Activated CD8-positive, alpha-beta T cell treated with anti-CD3 and anti-CD28 coated beads for 36 hours (primary cell): ENCODE data around the gene RABL6. TPM values are rescaled to one million over a fixed set of nuclear protein-coding genes. Genes with fewer than 3 reads are reported as not detected.

Experiments used
- ATAC-seq: fragments of 200-7000 bp; cut with Tn5 transposase; one replicate; pipeline ENCODE4 v1.10.0; 2021; ENCODE audit warnings: mild to moderate bottlenecking, moderate library complexity
- CTCF ChIA-PET: fragments of 350-600 bp; sonication (Branson Sonifier 250); formaldehyde crosslinking; loops from one replicate; lab custom pipeline; 2021; ENCODE audit warnings: antibody characterized with exemption; lab: Charles Lee
- POLR2A ChIA-PET: fragments of 350-600 bp; sonication (Branson Sonifier 250); formaldehyde crosslinking; loops from one replicate; lab custom pipeline; 2021; ENCODE audit warnings: antibody characterized with exemption; lab: Charles Lee
- DNase-seq: peaks from one replicate; pipeline ENCODE4 v3.0.0-alpha.2; 2020
- H3K27ac Mint-ChIP-seq: one replicate; pipeline ENCODE4 v1.8.0; 2021; ENCODE audit warnings: mild to moderate bottlenecking, mixed read lengths
- H3K27me3 Mint-ChIP-seq: one replicate; pipeline ENCODE4 v1.8.0; 2021; ENCODE audit warnings: mixed read lengths
- H3K36me3 Mint-ChIP-seq: one replicate; pipeline ENCODE4 v1.8.0; 2021; ENCODE audit warnings: low read depth, mixed read lengths
- H3K4me1 Mint-ChIP-seq: one replicate; pipeline ENCODE4 v1.8.0; 2021; ENCODE audit warnings: low read depth, mixed read lengths
- H3K4me3 Mint-ChIP-seq: one replicate; pipeline ENCODE4 v1.8.0; 2021; ENCODE audit warnings: mild to moderate bottlenecking, moderate library complexity, mixed read lengths
- H3K9me3 Mint-ChIP-seq: one replicate; pipeline ENCODE4 v1.8.0; 2021; ENCODE audit warnings: mixed read lengths
- CTCF ChIP-seq: fragments of 200-600 bp; IDR thresholded peaks from one replicate; pipeline ENCODE4 v1.8.0; 2022; ENCODE audit warnings: antibody characterized with exemption, mild to moderate bottlenecking
- intact Hi-C: fragments of 100-400 bp; cut with micrococcal nuclease; formaldehyde crosslinking; loops from one replicate; pipeline ENCODE4 v1.10.0; 2022
- total RNA-seq, 2 experiments: library from RNA; stranded (reverse); gene quantifications; one replicate each; pipeline ENCODE4 v1.2.3, GENCODE V29; 2021

RABL6 gene
- total RNA-seq, 2 experiments from 2014 or later: 85.6 to 86.6 TPM

GRCh38 chr9:136761545-136761981, 46.2 kb upstream of the RABL6 start:
- no peak for TF ChIP-seq CTCF
- peaks cover 7% of the 10 kb centered on the region for H3K27me3 Mint-ChIP-seq
- intact Hi-C loops: no loop called here
- H3K27ac Mint-ChIP-seq: no peak overlapping the region
- CTCF ChIA-PET: interaction anchor here (1.2 to 1.9 kb wide), 4 partner anchors 9 to 273 kb away, joined by 3 to 8 read pairs (median 4); no protein-coding TSS in a partner anchor
- H3K9me3 Mint-ChIP-seq: no peaks in the 10 kb centered on the region
- ATAC-seq: no peak
- H3K36me3 Mint-ChIP-seq: no peaks in the 10 kb centered on the region
- peaks cover 2% of the 10 kb centered on the region for H3K4me1 Mint-ChIP-seq
- POLR2A ChIA-PET: no interaction called here
- H3K4me3 Mint-ChIP-seq: no peak overlapping the region
- no peak for DNase-seq

- H3K27ac Mint-ChIP-seq: no peak overlapping the region
- TF ChIP-seq CTCF: no peak
- H3K9me3 Mint-ChIP-seq: no peaks in the 10 kb centered on the region
- peaks cover 7% of the 10 kb centered on the region for H3K27me3 Mint-ChIP-seq
- intact Hi-C loops: no loop called here
- H3K4me3 Mint-ChIP-seq: no peak overlapping the region
- ATAC-seq (no peak), DNase-seq (no peak)
- POLR2A ChIA-PET: no interaction called here
- H3K4me1 Mint-ChIP-seq: peaks cover 9% of the 10 kb centered on the region
- CTCF ChIA-PET: interaction anchor here (1.5 to 1.9 kb wide), 2 partner anchors 9 to 26 kb away, joined by 3 to 8 read pairs; no protein-coding TSS in a partner anchor
- no peaks in the 10 kb centered on the region for H3K36me3 Mint-ChIP-seq
Measured at GRCh38 chr9:136762221-136762691, 45.5 kb upstream of the RABL6 start.

DNA sequence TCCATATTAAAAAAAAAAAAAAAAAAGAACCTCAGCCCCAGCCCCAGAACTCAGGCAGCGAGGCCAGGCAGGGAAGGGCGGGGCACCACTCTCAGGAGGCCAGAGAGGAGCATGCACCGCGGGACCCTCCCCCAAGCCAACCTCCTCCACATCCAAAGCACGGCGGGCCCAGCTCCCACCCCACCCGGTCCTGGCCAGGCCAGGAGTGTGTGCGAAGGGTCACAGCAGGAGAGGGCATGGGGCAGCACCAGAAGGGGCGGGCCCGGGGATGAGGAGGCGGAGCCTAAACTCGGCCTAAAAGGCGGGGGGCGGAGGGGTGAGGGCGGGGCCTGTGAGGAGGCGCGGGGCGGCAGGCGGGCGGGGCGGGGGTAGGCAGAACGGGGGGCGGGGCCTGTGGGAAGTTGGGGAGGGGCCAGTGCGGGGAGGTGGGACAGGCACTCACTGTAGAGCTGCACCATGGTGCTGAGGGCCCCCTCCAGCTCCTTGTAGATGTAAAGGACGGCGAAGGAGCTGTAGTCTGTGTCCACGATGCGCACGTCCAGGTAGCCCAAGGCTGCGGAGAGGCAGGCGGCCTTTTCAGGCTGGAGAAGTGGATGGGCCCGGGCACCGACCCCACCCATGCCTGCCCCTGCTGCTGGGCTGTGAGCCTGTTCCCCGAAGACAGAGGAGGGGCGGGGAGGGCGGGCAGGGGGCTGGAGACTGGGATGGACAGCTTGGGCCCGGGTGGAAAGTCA, 44.7 kb upstream of the RABL6 start:
- DNase-seq (peak; percentile 72), ATAC-seq (peak; percentile 72)
- Mint-ChIP-seq H3K4me1 (peaks cover 9% of the 10 kb centered on the region), H3K27me3 (peaks cover 12% of the 10 kb centered on the region), H3K27ac (no peak overlapping the region), H3K9me3 (no peaks in the 10 kb centered on the region), H3K4me3 (no peak overlapping the region), H3K36me3 (no peaks in the 10 kb centered on the region)
- intact Hi-C loops: no loop called here
- CTCF ChIA-PET: interaction anchor here (1.1 to 1.9 kb wide), 2 partner anchors 8 to 21 kb away, joined by 3 to 8 read pairs; no protein-coding TSS in a partner anchor
- POLR2A ChIA-PET: no interaction called here
- TF ChIP-seq CTCF: no peak

GRCh38 chr9:136763649-136764035, 44.1 kb upstream of the RABL6 start:
- Mint-ChIP-seq H3K4me3 (no peak overlapping the region), H3K27ac (no peak overlapping the region), H3K27me3 (peaks cover 13% of the 10 kb centered on the region), H3K4me1 (peaks cover 9% of the 10 kb centered on the region), H3K9me3 (no peaks in the 10 kb centered on the region), H3K36me3 (no peaks in the 10 kb centered on the region)
- ChIA-PET CTCF (interaction anchor here (1.1 kb wide), 1 partner anchor 20 kb away, joined by 3 read pairs; no protein-coding TSS in a partner anchor), POLR2A (no interaction called here)
- ATAC-seq (no peak), DNase-seq (no peak)
- intact Hi-C loops: no loop called here
- TF ChIP-seq CTCF: no peak

- ChIA-PET POLR2A (no interaction called here), CTCF (no interaction called here)
- Mint-ChIP-seq H3K4me3 (no peak within 1 kb of the TSS), H3K9me3 (no peaks in the 10 kb centered on the region), H3K27me3 (peaks cover 13% of the 10 kb centered on the region), H3K36me3 (no peaks in the 10 kb centered on the region), H3K4me1 (peaks cover 9% of the 10 kb centered on the region), H3K27ac (no peak within 1 kb of the TSS)
- intact Hi-C loops: no loop called here
- no peak for ATAC-seq
- TF ChIP-seq CTCF: no peak
- no peak for DNase-seq
Measured at GRCh38 chr9:136764301-136764891, 43.4 kb upstream of the RABL6 start, which contains the start of gene LCN15. LCN15 (minus strand) TSS chr9:136764518; CDS start chr9:136764488, 30 bp downstream.
